NCI-H2029 treated with DMSO at 0.1 percent for 48 hours (cell line): ENCODE measurements around the gene CDK6.

Experiments
- DNase-seq: peaks from one replicate; lab custom pipeline; 2025; lab: John Stamatoyannopoulos, UW

Gene CDK6

DNA sequence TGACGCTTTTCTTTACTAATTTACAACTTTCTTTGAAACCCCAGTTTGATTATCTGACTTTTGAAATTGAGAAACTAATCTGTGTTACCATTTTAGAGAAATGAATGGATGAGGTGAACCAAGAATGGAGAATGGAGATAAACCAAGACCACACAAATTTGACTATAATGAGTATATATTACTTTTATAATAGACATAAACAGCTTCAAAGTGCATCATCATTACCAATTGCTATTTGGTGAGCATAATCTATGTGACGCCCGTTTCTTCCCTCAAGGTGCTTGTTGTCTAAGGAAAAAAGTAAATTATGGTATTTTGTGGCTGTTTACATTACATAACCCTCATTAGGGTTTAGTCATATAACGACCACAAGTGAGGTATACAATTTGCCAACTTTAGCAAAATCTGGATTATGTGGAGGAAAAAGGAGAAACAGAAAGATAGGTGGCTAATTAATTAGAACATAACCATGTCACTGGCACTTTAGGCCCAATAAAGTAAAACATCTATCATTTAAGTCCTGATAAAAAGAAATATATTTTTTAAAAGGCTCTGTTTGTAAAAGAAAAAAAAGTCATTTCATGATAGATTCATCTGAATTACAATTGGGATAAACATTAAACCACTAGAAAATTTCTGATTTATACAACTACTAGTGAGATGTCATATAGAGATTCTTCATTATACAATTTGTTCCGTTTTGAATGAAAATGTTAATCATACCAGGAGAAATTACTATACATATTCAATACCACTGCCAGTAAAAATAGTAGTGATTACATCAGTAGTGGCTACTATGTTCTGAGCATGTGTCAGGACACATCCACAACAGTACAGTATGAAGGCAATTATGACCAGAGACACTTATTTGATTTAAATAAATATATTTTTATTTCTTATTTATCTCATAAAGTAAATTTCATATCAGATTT is 128.0 kb downstream of the CDK6 start:
- DNase-seq: no peak

DNA sequence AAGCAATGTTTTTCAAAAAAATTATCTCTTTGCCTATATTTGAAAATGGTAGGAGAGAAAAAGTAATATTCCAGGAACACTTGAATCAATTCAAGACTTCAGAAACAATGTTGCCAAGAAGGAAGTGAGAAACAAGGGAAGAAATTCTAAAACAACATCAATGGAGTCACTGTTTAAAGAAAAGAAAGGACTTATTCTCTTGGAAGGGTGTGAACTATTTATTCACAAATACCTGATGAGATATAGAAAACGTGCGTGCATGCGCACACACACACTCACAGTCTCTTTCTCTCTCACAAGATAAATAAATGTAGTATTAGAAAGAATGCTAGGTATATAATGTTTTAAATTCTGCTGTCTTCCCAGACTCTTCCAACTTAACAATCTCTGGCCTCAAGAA is 128.9 kb downstream of the CDK6 start:
- DNase-seq: no peak

DNA sequence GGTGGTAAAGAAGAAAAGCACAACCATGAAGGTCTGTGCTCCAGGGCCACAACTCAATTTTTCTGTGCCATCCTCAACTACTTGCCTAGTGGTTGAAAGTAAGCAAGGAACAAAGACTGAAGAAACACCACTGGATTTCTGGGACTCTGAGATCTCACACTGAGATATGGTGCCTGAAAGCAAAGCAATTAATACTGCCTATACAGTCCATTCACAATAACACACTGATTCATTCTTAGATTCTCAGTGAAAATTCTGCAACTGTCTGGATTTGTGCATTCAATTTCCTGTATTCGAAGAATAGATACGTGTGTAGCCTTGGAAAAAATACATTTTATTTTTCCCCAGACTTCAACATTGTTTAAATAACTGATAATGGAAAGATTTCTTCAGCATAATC is 129.8 kb downstream of the CDK6 start:
- no peak for DNase-seq

DNA sequence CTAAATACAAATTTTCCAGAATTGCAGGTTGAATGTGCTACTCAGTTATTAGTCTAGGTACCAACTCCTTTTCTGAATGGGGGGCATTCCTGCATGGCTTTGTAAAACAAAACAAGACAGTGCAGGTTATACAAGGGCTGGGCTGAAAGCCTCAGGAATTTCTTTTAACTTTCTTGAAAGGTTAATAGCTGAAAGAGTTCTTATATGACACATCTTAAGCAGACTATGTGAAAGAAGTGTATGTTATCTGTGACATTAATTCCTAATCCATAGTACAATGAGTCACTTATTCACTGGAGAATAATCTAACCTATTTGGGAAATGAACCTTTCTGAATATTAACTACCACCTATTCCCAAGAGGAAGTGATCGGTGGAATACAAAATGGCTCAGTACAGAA is 130.5 kb downstream of the CDK6 start:
- no peak for DNase-seq

DNA sequence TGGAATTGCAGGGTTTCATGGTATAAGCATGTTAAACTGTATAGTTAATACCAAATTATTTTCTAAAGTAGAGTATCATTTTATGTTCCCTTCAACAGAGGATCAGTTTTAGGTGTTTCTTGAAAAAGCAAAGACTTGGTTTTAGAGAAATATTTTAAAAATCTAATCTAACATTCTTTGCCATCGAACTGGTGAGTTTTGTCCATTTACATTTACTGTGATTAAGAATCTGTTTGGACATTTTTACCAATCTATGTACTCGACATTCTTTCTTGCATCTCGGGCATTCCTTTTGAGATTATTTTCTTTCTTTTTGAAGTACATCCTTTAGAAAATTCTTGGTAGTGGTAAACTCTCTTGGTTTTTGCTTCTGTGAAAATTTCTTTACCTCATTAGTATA is 131.5 kb downstream of the CDK6 start:
- no peak for DNase-seq

DNA sequence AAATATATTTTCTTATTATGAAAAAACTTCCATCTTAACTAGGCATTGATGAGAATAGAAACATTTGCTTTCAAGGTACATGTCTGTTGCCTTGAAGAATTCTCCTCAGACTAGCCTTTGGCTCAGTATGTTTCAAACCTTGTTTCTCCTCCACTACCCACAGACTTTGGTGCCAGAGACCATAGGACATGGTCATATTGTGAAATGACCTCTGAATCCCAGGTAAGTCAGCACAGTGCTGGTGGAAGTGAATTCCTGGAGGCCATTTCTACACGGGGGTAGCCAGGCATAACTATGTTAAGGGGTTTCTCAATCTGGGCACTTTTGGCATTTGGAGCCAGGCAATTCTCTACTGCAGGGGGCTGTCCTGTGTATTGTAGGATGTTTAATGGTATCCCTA is 133.8 kb downstream of the CDK6 start:
- DNase-seq: no peak

DNA sequence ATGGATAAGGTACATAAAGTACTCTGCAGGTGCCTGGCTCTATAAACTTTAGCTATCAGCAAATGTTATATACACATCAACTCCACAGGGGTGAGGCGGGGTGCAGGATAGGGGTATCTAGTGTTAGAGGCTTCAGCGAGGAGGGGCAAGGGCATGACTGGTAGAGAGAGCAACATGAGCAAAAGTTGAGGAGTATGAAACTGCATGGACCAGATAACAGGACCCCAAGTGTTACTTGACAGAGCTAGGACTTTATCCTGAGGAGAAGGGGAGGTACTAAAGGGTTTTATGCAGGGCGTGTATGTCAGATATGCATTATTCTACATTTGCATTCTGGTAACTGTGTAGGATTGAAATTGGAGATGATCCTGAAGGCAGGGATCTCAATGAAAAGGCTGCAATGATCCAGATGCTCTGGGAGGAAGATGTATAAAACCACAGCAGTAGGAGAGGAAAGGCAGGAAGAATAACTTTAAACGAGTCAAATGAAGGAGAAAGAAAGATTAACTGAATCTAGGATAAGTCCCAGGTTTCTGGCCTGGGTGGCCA is 136.3 kb downstream of the CDK6 start:
- DNase-seq: no peak

DNA sequence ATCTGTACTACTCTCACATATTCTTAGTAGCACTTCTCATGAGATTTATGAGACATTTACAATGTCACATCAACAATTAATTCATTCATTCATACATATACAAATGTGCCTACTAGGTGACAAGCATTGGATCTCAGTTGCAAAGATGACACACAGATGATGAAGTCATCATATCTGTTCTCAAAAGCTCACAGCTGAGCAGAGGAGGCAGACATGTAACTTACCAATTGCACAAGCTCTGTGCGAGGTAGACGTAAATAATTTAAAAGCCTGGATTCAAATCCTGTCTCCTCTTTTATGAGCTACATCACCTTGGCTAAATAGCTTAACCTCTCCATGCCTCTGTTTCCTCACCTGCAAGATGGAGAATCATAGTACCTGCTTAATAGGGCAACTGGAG is 136.8 kb downstream of the CDK6 start:
- DNase-seq: no peak

DNA sequence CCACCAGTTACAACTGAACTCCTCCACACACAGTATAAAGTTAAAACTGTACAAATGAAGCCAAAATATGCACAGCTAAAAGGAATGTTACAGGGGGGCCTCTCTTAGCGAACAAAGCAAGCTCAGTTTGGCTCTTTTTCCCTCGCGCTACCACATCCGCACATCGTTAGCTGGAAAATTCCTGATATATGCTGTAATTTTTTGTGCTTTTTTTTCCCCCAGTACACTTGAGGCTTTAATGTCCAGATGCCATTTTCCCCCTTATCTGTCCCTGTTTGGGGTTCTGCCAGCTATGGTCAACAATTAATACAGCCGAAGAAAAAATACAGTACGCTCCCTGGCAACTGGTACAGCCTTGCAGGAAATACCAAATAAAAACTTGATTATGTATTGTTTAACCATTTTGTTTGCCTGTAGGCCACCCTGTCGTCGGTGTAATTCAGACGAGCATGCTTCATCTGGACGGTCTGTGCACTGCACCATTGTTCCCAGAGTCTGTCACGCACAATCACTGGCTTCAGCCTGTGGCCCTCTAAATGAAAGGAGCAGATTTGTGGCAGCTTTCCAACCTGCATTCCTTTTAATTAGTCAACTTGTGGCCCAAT is 138.0 kb downstream of the CDK6 start:
- DNase-seq: no peak

DNA sequence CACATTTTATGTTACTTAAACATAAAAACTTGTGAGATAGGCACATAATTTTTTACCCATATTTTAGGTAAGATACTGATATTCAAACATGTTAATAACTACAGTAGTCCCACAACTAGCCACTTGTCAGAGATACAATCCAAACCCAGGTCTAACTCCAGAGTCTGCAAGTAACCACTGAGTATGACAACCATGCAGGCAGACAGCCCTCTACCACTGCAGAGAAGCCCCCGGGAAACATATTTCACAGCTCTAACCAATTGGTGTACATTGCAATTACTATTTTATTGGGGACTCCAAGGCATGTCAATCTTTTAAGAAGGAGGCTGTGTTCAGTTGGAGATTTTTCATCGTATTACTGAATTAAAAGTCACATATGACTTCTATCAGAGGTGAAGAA is 139.0 kb downstream of the CDK6 start:
- DNase-seq: no peak

DNA sequence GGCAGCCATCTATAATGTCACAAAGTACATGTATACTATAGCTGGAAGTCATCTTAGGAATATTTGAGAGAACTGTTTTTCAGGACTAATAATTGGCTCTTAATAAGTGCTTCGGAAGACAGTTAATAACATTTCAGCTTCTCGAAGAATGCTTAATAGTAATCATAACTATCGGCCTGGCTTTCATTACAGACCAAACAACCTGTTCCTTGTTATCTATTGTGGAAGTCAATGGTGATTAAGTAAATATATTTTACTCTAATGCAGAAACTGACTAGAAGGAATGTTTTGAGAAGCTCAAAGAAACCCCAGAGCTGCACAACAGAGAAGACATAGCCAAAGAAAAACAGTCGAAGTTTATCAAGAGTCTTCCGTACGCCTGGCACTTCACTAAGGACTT is 139.4 kb downstream of the CDK6 start:
- DNase-seq: no peak

DNA sequence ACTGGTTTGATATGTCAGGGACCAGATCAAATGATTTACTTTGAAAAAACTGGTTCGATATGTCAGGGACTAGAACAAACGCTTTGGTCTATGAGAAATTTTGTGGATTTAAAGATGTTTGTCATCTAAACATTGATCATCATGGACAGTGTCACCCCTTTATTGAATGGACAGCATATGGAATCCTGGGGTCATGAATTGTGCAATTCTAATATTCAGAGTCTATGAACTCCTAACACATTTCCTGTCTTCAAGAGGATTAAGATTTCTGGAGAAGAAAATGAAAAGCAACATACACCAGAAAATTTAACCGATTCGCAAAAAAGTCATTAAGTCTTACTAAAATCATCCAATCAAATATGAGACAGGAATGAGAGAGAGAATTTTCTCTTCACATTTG is 139.8 kb downstream of the CDK6 start:
- no peak for DNase-seq

DNA sequence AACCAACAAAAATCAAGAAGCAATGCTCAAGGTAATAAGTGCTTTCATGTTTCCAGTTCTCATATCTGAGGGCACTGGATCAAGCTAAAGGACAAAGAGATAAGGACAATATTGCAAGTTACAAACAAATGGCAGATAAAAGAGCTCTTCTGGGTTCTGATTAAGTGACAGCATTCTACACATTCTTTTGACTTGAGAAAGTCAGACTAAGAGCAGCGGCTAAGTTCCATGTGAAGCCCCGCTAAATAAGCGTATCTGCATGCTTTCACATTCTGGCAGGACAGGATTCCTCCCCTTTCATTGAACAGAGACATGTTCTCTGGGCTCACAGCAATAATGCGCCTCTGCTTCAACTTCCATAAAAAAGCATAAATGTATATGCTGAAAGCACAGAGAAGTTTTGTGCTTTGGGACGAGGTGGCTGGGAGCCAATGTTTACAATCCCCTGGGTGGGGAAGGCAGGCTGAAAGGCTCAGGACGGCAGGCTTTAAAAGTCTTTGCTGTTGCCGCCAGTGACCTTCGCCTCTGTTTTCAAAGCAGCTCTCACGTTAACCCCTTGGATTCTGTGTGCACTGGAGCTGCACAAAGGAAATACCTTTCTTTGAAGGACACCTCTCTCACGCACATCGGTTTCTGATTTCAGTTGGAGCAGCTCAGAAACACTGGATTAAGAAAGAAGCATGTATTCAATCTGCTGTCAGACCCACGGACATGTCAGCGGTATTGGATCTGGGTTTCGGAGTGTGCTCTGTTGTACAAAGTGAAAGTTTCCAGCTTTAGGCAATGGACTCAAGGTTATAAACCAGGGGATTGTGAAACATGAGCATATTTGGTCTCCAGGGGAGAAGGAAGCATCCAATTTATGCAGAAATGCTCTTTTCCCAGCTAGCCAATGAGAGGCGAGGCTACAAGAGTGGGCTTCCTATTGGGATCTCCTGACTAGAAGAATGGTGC is 140.8 kb downstream of the CDK6 start:
- DNase-seq: no peak

DNA sequence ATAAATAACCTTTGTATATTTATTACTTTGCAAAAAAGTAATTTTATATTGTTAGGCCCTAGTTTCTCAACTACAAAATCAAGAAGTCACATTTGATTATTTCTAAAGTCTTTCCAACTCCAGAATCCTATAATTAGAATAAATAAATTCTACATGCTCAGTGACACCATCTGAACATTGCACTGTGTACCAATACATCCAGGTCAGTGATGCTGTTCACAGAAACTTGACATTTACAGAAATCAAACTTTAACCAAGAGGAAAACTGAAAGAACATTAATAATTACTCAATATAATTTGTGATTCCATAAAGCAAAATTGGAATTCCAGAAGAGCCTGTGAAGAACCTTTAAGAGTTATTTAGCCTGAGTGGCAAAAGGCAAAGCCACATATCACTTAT is 142.2 kb downstream of the CDK6 start:
- DNase-seq: no peak

DNA sequence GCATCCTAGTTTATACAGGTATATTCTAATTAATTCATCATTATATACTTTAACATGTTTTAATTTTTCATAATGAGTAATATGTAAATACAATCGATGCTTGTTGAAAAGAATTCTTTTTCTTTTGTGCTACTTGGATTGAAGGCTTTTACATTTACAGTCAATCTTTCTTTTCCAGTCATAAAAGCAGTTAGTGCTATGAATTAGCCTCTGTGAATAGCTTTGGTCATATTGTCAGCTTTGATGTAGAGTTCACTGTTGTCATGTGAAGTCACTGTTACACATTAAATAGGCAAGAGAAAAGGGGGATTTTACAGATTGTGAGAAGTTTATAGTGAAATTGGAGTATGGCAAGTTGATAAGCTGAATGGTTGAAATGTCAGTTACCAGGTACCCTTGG is 142.9 kb downstream of the CDK6 start:
- no peak for DNase-seq

DNA sequence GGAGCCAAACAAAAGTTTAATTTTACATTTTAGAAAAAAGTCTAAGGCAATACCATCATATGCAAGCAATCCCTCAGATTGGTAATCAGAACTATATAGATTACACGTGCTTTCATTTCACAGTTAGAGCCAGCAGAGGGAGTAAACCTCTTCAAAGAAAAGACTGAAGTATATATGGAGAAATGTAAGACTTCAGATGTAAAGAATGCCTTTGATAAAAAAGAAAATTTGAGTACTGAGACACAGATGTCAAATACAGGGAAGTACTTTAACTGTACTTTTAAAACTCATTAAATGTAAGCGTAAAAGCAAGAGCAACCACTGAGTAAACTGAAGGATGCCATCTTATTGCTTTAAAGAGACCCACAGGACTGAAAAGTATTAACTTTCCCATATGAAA is 144.8 kb downstream of the CDK6 start:
- DNase-seq: no peak

DNA sequence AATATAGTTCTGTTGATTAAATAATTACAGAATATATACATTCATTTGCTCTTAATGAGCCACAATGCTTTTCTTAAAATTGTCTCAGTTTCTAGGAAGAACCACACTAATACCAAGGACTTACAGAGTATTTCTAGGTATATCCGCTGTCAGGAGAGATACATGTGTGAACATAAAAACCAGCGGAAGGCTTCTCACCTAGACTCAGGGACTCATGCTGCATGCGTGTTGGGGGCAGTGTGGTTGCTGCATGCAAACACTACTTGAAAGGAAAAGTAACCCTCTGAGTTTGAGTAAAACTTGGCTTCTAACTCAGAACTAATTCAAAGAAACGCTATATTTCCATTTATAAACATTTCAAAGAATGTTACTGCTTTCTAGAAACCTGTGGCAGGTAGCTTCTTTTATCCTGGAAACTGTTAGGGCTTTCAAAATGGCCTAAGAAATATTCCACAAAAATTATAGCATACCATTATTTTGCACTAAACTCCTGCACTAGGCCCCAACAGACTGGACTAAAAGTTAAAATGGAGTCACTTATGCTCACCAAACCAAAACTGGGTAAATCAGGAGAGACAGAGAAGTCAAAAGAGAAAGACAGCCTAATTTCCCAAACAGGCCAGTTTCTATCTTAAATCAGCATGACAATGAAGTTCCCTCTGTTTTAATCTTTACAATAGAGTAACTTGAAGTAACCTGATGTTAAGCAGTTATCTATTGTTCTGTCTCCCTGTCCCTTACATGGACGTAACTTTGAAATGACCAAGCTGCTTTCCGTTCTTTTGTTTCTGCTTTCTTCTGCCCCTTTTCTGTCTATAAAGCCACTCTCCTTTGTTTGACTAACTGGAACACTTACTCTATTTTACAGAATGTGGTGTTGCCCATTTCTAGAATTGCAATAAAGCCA is 151.0 kb downstream of the CDK6 start:
- DNase-seq: no peak

DNA sequence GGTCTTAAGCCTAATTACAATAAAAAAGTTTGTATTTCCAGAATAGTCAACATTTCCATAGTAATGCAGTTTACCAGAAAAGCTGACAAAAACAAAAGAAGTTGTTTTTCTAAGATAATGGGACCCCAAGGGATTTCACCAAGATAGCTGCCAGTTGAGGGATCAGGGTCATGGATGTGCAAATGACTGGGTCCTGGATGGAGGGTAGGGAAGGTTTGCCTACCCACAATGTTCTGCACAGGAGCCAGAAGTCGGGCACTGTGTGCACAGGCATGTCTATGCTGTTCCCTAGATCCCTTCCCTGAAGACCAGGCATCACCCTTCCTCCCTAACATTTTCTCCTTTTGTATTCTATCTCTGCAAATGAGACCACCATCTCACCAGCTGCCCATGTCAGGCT is 152.1 kb downstream of the CDK6 start:
- no peak for DNase-seq

DNA sequence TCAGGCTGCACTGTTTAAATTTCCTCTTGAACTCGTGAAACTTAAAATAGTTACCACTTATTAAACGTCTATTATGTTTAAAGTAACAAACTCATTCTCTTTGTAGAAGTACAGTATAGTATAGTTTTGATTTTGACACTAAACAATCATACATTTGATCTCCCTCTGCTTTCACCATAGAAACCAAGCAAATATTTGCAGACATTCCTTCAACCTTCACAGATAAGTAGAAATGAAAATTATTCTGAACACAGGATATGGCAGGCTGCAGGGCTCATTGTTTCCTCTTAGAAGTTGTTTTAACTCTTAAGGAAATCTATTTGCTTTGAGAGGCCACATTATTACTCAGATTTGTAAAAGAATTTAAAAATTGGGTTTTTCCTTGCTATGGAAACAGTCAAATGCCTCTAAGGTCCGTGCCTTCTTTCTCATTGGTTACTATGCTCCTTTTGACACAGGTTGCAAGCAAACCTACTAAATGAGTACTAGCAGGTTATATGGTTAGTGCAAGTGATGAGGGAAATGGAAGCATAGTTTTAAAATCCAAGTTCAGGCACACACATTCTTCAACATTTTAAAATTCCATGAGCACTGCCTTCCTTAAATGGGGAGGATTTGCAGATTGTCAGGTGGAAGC is 153.4 kb downstream of the CDK6 start:
- no peak for DNase-seq

DNA sequence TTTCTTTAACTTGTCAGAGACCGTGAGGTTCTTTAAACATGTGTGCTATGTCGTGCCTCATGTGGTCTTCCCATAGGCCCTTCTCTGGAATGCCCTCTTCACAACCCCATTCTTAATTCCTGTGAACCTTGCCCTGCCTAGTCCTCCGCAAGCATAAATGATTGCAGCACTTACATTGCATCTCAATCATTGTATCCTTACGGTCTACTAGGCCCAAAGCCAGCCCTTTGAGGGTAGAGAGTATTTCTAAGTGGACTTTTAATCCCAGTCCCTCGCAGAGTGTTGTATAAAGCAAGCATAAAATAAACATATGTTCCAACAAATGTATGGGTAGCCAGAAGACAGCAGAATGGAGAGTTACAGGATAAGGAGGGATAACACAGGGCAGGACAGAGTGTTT is 154.0 kb downstream of the CDK6 start:
- no peak for DNase-seq

DNA sequence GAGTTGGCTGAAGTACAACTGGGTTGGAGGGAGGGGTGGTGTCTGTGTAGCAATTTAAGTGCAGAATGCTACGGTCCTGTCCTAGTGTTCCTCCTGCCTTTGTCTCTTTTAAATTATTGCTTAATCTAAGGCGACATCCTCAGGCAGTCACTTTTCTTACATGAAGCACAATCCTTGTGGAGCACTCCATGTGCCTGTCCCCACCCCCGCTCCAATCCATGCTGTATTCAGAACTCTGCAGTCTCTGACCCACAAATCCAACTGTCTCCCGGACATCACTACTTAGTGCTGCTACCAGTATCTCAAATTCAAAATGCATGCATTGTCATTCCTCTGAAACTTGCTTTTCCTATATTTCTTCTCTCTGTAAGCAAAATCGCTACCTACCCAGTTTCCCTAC is 154.7 kb downstream of the CDK6 start:
- no peak for DNase-seq
